ENCODE results near the gene ABCA6.

ABCA6 gene

GRCh38 chr17:69046121-69046807 is 95.4 kb downstream of the ABCA6 start:
- no peak for DNase-seq

DNA sequence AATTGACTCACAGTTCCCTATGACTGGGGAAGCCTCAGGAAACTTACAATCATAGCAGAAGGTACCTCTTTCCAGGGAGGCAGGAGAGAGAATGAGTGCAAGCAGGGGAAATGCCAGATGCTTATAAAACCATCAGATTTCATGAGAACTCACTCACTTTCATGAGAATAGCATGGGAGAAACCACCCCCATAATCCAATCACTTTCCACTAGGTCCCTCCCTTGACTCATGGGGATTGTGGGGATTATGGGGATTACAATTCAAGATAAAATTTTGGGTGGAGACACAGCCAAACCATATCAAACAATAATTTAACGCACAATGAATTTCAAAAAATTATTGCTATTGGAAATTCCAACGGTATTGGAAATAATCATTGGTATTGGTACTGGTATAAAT is 96.0 kb downstream of the ABCA6 start:
- DNase-seq, result no peak

GRCh38 chr17:69044371-69044770 is 97.3 kb downstream of the ABCA6 start:
- DNase-seq, result no peak

DNA sequence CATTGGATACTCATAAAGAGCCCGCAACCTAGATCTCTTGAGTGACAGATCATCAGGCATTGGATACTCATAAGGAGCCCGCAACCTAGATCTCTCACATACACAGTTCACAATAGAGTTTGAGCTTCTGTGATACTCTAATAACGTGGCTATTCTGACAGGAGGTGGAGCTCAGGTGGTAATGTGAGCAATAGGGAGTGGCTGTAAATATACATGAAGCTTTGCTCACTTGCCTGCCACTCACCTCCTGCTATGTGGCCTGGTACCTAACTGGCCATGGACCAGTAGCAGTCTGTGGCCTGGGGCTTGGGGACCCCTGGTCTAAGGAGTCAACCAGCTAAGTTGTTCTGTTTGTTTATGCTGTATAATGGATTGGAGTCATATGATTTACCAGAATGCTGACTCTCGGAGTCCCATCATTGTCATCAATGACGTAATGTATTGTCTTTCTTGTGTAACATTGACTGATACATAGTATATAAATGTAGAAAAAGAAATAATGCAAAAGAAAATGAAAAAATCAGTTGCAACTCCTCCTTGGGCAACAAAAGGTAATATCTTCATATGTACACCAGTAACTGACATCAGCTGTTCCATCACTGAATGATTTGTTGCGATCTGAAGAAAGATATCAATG is 98.5 kb downstream of the ABCA6 start:
- DNase-seq, result no peak

DNA sequence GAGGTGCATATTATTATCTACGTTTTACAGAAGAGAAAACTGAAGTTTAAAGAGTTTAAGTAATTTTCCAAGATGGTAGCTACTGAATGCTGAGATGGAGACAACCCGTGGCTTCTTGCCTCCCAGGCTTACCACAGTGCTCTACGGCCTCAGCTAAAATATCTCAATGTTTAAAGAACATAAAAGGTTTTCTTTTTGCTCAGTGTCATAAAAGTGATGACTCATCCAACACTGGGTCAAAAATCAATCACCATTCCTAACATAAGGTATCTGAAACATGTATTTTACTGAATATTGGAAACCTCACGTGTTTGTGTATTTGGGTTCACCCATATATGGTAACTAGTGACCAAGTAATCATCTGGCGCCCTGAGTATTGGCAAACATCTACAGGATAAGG is 99.4 kb downstream of the ABCA6 start:
- DNase-seq, result no peak

DNA sequence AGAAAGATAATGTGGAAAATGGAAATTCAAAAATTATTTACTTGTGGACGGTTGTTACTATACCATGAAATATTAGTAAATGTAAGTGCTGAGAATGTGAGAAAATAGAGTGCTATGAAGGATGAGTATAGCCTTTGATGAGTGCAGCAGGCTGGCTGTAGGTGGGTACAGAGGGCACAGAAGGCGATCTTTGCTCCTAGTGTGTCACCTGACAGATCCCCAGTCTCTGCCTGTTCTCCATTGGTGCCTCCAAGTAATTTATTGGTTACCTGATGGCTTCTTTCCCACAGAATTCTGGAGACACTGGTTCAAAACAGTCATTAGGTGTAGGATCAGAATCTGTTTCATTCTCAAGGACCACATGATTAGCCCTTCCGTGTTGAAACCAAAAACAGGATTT is 109.9 kb downstream of the ABCA6 start:
- no peak for DNase-seq

DNA sequence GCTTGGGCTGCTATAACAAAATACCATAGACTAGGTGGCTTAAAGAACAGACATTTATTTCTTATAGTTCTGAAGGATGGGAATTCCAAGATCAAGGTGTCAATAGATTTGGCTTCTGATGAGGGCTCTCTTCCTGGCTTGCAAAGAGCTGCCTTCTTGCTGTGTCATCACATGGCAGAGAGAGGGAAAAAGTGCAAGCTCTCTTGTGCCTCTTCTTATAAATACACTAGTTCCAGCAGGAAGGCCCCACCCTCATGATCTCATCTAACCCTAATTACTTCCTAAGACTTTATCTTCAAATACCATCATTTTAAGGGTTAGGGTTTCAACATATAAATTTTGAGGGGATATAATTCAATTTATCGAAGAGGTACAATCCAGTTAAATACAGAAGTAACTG is 111.5 kb downstream of the ABCA6 start:
- DNase-seq, result no peak

All from stimulated activated naive CD4-positive, alpha-beta T cell (primary cell).